HepG2 (cell line): ENCODE measurements around the gene MPC1. TPM values are rescaled to one million over a fixed set of nuclear protein-coding genes. Genes with fewer than 3 reads are reported as not detected.

ENCODE experiments used
- HDAC2 ChIP-seq: sonication (generic); formaldehyde crosslinking; IDR thresholded peaks from 2 replicates; pipeline ENCODE4 v1.4.0; 2020; ENCODE audit warnings: missing genetic modification reagents
- HNRNPL ChIP-seq: fragments of 200-400 bp; formaldehyde crosslinking; IDR thresholded peaks from 2 replicates; pipeline ENCODE4 v1.6.1; 2017; ENCODE audit warnings: mild to moderate bottlenecking, low read depth, low read length
- HOXA3 ChIP-seq: sonication (generic); formaldehyde crosslinking; IDR thresholded peaks from 2 replicates; pipeline ENCODE4 v1.5.0; 2020; ENCODE audit warnings: missing genetic modification reagents
- KAT2B ChIP-seq: fragments of 150-350 bp; IDR thresholded peaks from 2 replicates; pipeline ENCODE4 v1.6.1; 2014; ENCODE audit warnings: low read depth, low read length, borderline replicate concordance
- MXD1 ChIP-seq: sonication (generic); formaldehyde crosslinking; IDR thresholded peaks from 2 replicates; pipeline ENCODE4 v1.4.0; 2020; ENCODE audit warnings: mild to moderate bottlenecking, missing genetic modification reagents
- NFE2L1 ChIP-seq: sonication (generic); formaldehyde crosslinking; IDR thresholded peaks from 2 replicates; pipeline ENCODE4 v1.4.0; 2020; ENCODE audit warnings: missing genetic modification reagents, mild to moderate bottlenecking, borderline replicate concordance
- NPAS2 ChIP-seq: sonication (generic); formaldehyde crosslinking; IDR thresholded peaks from 2 replicates; pipeline ENCODE4 v1.8.0; 2022; ENCODE audit warnings: mild to moderate bottlenecking, missing genetic modification reagents, borderline replicate concordance
- NR2C2 ChIP-seq: sonication (generic); formaldehyde crosslinking; IDR thresholded peaks from 2 replicates; pipeline ENCODE4 v1.4.0; 2020; ENCODE audit warnings: missing genetic modification reagents, mild to moderate bottlenecking, moderate library complexity, borderline replicate concordance
- PAF1 ChIP-seq: IDR thresholded peaks from 2 replicates; pipeline ENCODE4 v1.6.1; 2016; ENCODE audit warnings: missing genetic modification reagents, missing compliant biosample characterization
- REL ChIP-seq: sonication (generic); formaldehyde crosslinking; conservative IDR thresholded peaks from 2 replicates; pipeline ENCODE4 v1.8.0; 2022; ENCODE audit warnings: mild to moderate bottlenecking, missing genetic modification reagents, moderate library complexity
- SMARCC2 ChIP-seq: fragments of 450-650 bp; IDR thresholded peaks from 2 replicates; pipeline ENCODE4 v1.6.1; 2017; ENCODE audit warnings: antibody characterized with exemption, mild to moderate bottlenecking
- SNRNP70 ChIP-seq: fragments of 200-400 bp; formaldehyde crosslinking; IDR thresholded peaks from 2 replicates; pipeline ENCODE4 v1.6.1; 2017; ENCODE audit warnings: mild to moderate bottlenecking, low read depth, low read length, moderate library complexity
- WIZ ChIP-seq: sonication (generic); formaldehyde crosslinking; IDR thresholded peaks from 2 replicates; pipeline ENCODE4 v1.5.1; 2020; ENCODE audit warnings: mild to moderate bottlenecking, missing genetic modification reagents
- ZMAT5 ChIP-seq: sonication (generic); formaldehyde crosslinking; IDR thresholded peaks from 2 replicates; pipeline ENCODE4 v1.5.0; 2020; ENCODE audit warnings: mild to moderate bottlenecking, low read depth, missing genetic modification reagents, borderline replicate concordance
- ZNF12 ChIP-seq: sonication (generic); formaldehyde crosslinking; IDR thresholded peaks from 2 replicates; pipeline ENCODE4 v1.5.0; 2020; ENCODE audit warnings: missing genetic modification reagents
- ZNF281 ChIP-seq: sonication (generic); formaldehyde crosslinking; IDR thresholded peaks from 2 replicates; pipeline ENCODE4 v1.4.0; 2020; ENCODE audit warnings: missing genetic modification reagents, borderline replicate concordance
- ZNF746 ChIP-seq: sonication (generic); formaldehyde crosslinking; IDR thresholded peaks from 2 replicates; pipeline ENCODE4 v1.8.0; 2022; ENCODE audit warnings: mild to moderate bottlenecking, missing genetic modification reagents
- ZNF816 ChIP-seq: sonication (generic); formaldehyde crosslinking; IDR thresholded peaks from 2 replicates; pipeline ENCODE4 v1.8.0; 2022; ENCODE audit warnings: missing genetic modification reagents, mild to moderate bottlenecking, borderline replicate concordance
- polyA plus RNA-seq, 8 experiments: library from polyadenylated mRNA; depleted of rRNA in 3 of 8; stranded (reverse) in 7 of 8; unstranded in 1 of 8; fragments of >200 nt; fragmentation: Illumina TruSeq in 4 of 8; extraction: Trizol in 4 of 8; gene quantifications; 2 replicates each; pipeline versions ENCODE4 v1.2.1 to v1.2.3, GENCODE V29; 2011 to 2016; ENCODE audit warnings: low read depth in 4 of 8, missing spikeins in 1 of 8, mixed read lengths in 1 of 8; ENCODE audit not compliant: insufficient read depth in 1 of 8
- total RNA-seq, 5 experiments: library from RNA; depleted of rRNA; stranded (reverse); fragments of >200 nt; fragmentation: Illumina TruSeq; extraction: Trizol; gene quantifications; 2 replicates each; pipeline ENCODE4 v1.2.3, GENCODE V29; 2016; ENCODE audit warnings: low read depth in 1 of 5
- TF ChIP-seq, protein P1 (sequence below): sonication (generic); formaldehyde crosslinking; IDR thresholded peaks from 2 replicates; pipeline ENCODE4 v1.5.0; 2020; ENCODE audit warnings: missing genetic modification reagents
- TF ChIP-seq, protein P2 (sequence below): sonication (generic); formaldehyde crosslinking; conservative IDR thresholded peaks from 2 replicates; pipeline ENCODE4 v1.4.0; 2020; ENCODE audit warnings: missing genetic modification reagents
- TF ChIP-seq, protein P3 (sequence below): IDR thresholded peaks from 2 replicates; pipeline ENCODE4 v1.6.1; 2016; ENCODE audit warnings: mild to moderate bottlenecking
- TF ChIP-seq, protein P4 (sequence below): sonication (generic); formaldehyde crosslinking; IDR thresholded peaks from 2 replicates; pipeline ENCODE4 v1.4.0; 2020; ENCODE audit warnings: missing genetic modification reagents, low read depth, mild to moderate bottlenecking, borderline replicate concordance

The MPC1 gene
- total and polyA plus RNA-seq, 2 of the 13 experiments (the other 11 are each of a cell fraction or from before 2014, with no cell fraction given) = 189 to 214 TPM

GRCh38 chr6:166386111-166386510 is 3.4 kb upstream of the MPC1 start (continued):
- no peak for TF ChIP-seq NR2C2 (CRISPR knock-in tag)
- TF ChIP-seq ZNF816 = no peak
- TF ChIP-seq HDAC2 (CRISPR knock-in tag) = no peak
- TF ChIP-seq PAF1 (CRISPR knock-in tag) = 0 out of 2 replicates have a peak, but pooled peaks have one; percentile 40
- TF ChIP-seq, protein P1, sequence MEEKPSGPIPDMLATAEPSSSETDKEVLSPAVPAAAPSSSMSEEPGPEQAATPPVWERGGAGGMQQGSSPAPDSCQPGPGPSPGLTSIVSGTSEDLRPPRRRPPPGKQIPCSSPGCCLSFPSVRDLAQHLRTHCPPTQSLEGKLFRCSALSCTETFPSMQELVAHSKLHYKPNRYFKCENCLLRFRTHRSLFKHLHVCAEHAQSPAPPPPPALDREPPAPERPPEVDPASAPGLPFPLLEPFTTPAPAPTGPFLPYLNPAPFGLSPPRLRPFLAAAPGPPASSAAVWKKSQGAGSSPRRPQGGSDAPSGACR (CRISPR knock-in tag) = no peak
- no peak for TF ChIP-seq MXD1 (CRISPR knock-in tag)
- no peak for TF ChIP-seq ZNF746 (CRISPR knock-in tag)
- TF ChIP-seq ZNF12 (CRISPR knock-in tag) = no peak
- TF ChIP-seq NFE2L1 (CRISPR knock-in tag) = no peak
- no peak for TF ChIP-seq REL
- no peak for TF ChIP-seq HNRNPL
- TF ChIP-seq, protein P2, sequence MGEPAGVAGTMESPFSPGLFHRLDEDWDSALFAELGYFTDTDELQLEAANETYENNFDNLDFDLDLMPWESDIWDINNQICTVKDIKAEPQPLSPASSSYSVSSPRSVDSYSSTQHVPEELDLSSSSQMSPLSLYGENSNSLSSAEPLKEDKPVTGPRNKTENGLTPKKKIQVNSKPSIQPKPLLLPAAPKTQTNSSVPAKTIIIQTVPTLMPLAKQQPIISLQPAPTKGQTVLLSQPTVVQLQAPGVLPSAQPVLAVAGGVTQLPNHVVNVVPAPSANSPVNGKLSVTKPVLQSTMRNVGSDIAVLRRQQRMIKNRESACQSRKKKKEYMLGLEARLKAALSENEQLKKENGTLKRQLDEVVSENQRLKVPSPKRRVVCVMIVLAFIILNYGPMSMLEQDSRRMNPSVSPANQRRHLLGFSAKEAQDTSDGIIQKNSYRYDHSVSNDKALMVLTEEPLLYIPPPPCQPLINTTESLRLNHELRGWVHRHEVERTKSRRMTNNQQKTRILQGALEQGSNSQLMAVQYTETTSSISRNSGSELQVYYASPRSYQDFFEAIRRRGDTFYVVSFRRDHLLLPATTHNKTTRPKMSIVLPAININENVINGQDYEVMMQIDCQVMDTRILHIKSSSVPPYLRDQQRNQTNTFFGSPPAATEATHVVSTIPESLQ (CRISPR knock-in tag) = no peak
- no peak for TF ChIP-seq HOXA3 (CRISPR knock-in tag)
- TF ChIP-seq, protein P3, sequence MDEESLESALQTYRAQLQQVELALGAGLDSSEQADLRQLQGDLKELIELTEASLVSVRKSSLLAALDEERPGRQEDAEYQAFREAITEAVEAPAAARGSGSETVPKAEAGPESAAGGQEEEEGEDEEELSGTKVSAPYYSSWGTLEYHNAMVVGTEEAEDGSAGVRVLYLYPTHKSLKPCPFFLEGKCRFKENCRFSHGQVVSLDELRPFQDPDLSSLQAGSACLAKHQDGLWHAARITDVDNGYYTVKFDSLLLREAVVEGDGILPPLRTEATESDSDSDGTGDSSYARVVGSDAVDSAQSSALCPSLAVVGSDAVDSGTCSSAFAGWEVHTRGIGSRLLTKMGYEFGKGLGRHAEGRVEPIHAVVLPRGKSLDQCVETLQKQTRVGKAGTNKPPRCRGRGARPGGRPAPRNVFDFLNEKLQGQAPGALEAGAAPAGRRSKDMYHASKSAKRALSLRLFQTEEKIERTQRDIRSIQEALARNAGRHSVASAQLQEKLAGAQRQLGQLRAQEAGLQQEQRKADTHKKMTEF = no peak; the same call in 1 of the 2 replicates
- TF ChIP-seq WIZ (CRISPR knock-in tag) = no peak
- no peak for TF ChIP-seq NPAS2 (CRISPR knock-in tag)
- TF ChIP-seq SNRNP70 = no peak
- no peak for TF ChIP-seq ZNF281 (CRISPR knock-in tag)
- TF ChIP-seq KAT2B = no peak
- no peak for TF ChIP-seq SMARCC2
- TF ChIP-seq, protein P4, sequence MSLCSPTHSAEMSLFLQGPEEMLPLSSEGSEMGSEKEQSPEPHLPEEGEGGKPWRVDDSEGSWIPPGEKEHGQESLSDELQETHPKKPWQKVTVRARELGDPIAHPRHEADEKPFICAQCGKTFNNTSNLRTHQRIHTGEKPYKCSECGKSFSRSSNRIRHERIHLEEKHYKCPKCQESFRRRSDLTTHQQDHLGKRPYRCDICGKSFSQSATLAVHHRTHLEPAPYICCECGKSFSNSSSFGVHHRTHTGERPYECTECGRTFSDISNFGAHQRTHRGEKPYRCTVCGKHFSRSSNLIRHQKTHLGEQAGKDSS = no peak
- no peak for TF ChIP-seq ZMAT5 (CRISPR knock-in tag)
